Fibroblast of mammary gland (primary cell): ENCODE data around the gene RXYLT1.

Experiments used
- DNase-seq: peaks from one replicate; pipeline ENCODE4 v3.0.0-alpha.2; 2010; ENCODE audit warnings: low read depth
- H3K4me3 ChIP-seq: 2 replicates; pipeline ENCODE4 v1.5.1; 2011; ENCODE audit warnings: low read depth, mild to moderate bottlenecking, low read length, moderate library complexity; ENCODE audit not compliant: control insufficient read depth
- CTCF ChIP-seq: conservative IDR thresholded peaks from 2 replicates; pipeline ENCODE4 v1.5.1; 2011; ENCODE audit warnings: low read depth, low read length, inconsistent platforms; ENCODE audit not compliant: control insufficient read depth, insufficient read depth

Gene RXYLT1

GRCh38 chr12:63805704-63806672 lies 26.3 kb downstream of the RXYLT1 start:
- no peak overlapping the region for H3K4me3 ChIP-seq
- no peak for DNase-seq
- TF ChIP-seq CTCF: no peak

- H3K4me3 ChIP-seq: no peak overlapping the region
- no peak for TF ChIP-seq CTCF
- DNase-seq: peak; percentile 25
These were observed 28.9 kb downstream of the RXYLT1 start for GRCh38 chr12:63808631-63809030.

GRCh38 chr12:63809566-63809965 lies 29.9 kb downstream of the RXYLT1 start:
- no peak for TF ChIP-seq CTCF
- DNase-seq: peak; percentile 15
- H3K4me3 ChIP-seq: no peak overlapping the region

GRCh38 chr12:63811334-63811733 lies 31.6 kb downstream of the RXYLT1 start:
- DNase-seq: no peak
- no peak for TF ChIP-seq CTCF
- no peak overlapping the region for H3K4me3 ChIP-seq

- DNase-seq: no peak
- H3K4me3 ChIP-seq: no peak overlapping the region
- no peak for TF ChIP-seq CTCF
These were observed 32.0 kb downstream of the RXYLT1 start for GRCh38 chr12:63811755-63812154.

GRCh38 chr12:63814146-63814772 lies 34.5 kb downstream of the RXYLT1 start:
- no peak for DNase-seq
- no peak for TF ChIP-seq CTCF
- no peak overlapping the region for H3K4me3 ChIP-seq

GRCh38 chr12:63815482-63815852 lies 35.8 kb downstream of the RXYLT1 start:
- no peak for DNase-seq
- no peak for TF ChIP-seq CTCF
- H3K4me3 ChIP-seq: no peak overlapping the region
